DND-41 (cell line): ENCODE data around the gene SLC38A3.

Experiments used
- ATAC-seq: fragments of 200-7000 bp; cut with Tn5 transposase; 3 replicates; pipeline ENCODE4 v1.9.1; 2021; ENCODE audit warnings: low read depth; ENCODE audit not compliant: insufficient read depth
- DNase-seq: peaks from one replicate; pipeline ENCODE4 v3.0.0-alpha.2; 2020
- H2AFZ ChIP-seq: 2 replicates; pipeline ENCODE4 v1.6.0; 2012; ENCODE audit warnings: low read depth, low read length
- H3K27ac ChIP-seq: 2 replicates; pipeline ENCODE4 v1.5.1; 2012; ENCODE audit warnings: low read length, inconsistent platforms
- H3K27me3 ChIP-seq: fragments of 200-600 bp; sonication (generic); 2 replicates; pipeline ENCODE4 v1.6.0; 2012; ENCODE audit warnings: low read length, mild to moderate bottlenecking, inconsistent platforms; ENCODE audit not compliant: insufficient read depth, poor library complexity
- H3K36me3 ChIP-seq: 2 replicates; pipeline ENCODE4 v1.5.1; 2012; ENCODE audit warnings: low read length, inconsistent platforms; ENCODE audit not compliant: insufficient read depth
- H3K4me1 ChIP-seq: 2 replicates; pipeline ENCODE4 v1.5.1; 2012; ENCODE audit warnings: mild to moderate bottlenecking, low read length; ENCODE audit not compliant: insufficient read depth
- H3K4me2 ChIP-seq: 2 replicates; pipeline ENCODE4 v1.6.0; 2012; ENCODE audit warnings: mild to moderate bottlenecking, moderate library complexity, low read length, inconsistent platforms; ENCODE audit not compliant: insufficient read depth
- H3K4me3 ChIP-seq, 2 experiments: fragments of 200-600 bp in 1 of 2; shearing (Covaris generic) in 1 of 2; 2 replicates each; pipeline ENCODE4 v1.5.1; 2012 to 2016; ENCODE audit warnings: inconsistent platforms in 2 of 2, low read length in 2 of 2, mild to moderate bottlenecking in 2 of 2, low read depth in 1 of 2, moderate library complexity in 1 of 2
- H3K79me2 ChIP-seq: 2 replicates; pipeline ENCODE4 v1.6.0; 2012; ENCODE audit warnings: low read length, inconsistent platforms; ENCODE audit not compliant: insufficient read depth
- H3K9ac ChIP-seq: 2 replicates; pipeline ENCODE4 v1.6.0; 2012; ENCODE audit warnings: low read depth, mild to moderate bottlenecking, inconsistent platforms, low read length, moderate library complexity
- H3K9me3 ChIP-seq: 2 replicates; pipeline ENCODE4 v1.5.1; 2012; ENCODE audit warnings: low read length, moderate library complexity, mild to moderate bottlenecking, inconsistent platforms; ENCODE audit not compliant: insufficient read depth, severe bottlenecking
- H4K20me1 ChIP-seq: 2 replicates; pipeline ENCODE4 v1.6.0; 2012; ENCODE audit warnings: low read length; ENCODE audit not compliant: insufficient read depth
- CTCF ChIP-seq: IDR thresholded peaks from 2 replicates; pipeline ENCODE4 v1.5.1; 2012; ENCODE audit warnings: borderline replicate concordance, low read length, moderate library complexity, mild to moderate bottlenecking; ENCODE audit not compliant: poor library complexity, severe bottlenecking; ENCODE audit errors: extremely low read depth
- EZH2 ChIP-seq: IDR thresholded peaks from 3 replicates; pipeline ENCODE4 v1.6.1; 2012; ENCODE audit warnings: borderline replicate concordance, low read depth, mild to moderate bottlenecking, moderate library complexity, low read length, inconsistent platforms; ENCODE audit not compliant: severe bottlenecking

The SLC38A3 gene

GRCh38 chr3:50264964-50265485 lies 60.0 kb downstream of the SLC38A3 start:
- Histone ChIP-seq H3K4me3 (no peak overlapping the region), H4K20me1 (no peaks in the 10 kb centered on the region), H3K9me3 (no peaks in the 10 kb centered on the region), H3K36me3 (no peaks in the 10 kb centered on the region), H3K27ac (no peak overlapping the region), H3K79me2 (no peaks in the 10 kb centered on the region), H2AFZ (no peak overlapping the region), H3K27me3 (no peaks in the 10 kb centered on the region), H3K4me2 (no peak overlapping the region), H3K4me1 (peaks cover 13% of the 10 kb centered on the region), H3K9ac (no peak overlapping the region)
- TF ChIP-seq CTCF, result no peak
- no peak for TF ChIP-seq EZH2
- ATAC-seq (no peak), DNase-seq (no peak)

- no peak for DNase-seq
- H4K20me1 ChIP-seq, result no peaks in the 10 kb centered on the region
- TF ChIP-seq EZH2 (no peak), CTCF (no peak)
Measured at GRCh38 chr3:50265571-50265970, 60.5 kb downstream of the SLC38A3 start.

GRCh38 chr3:50266017-50266416 lies 60.9 kb downstream of the SLC38A3 start:
- no peak overlapping the region for H3K9ac ChIP-seq
- H3K4me2 ChIP-seq, result no peak overlapping the region
- TF ChIP-seq EZH2 (no peak), CTCF (no peak)
- peaks cover 4% of the 10 kb centered on the region for H3K4me1 ChIP-seq
- no peak overlapping the region for H3K4me3 ChIP-seq
- H3K79me2 ChIP-seq, result no peaks in the 10 kb centered on the region
- H2AFZ ChIP-seq, result no peak overlapping the region
- H3K27me3 ChIP-seq, result no peaks in the 10 kb centered on the region
- H3K36me3 ChIP-seq, result no peaks in the 10 kb centered on the region
- H4K20me1 ChIP-seq, result no peaks in the 10 kb centered on the region
- ATAC-seq (no peak), DNase-seq (no peak)
- no peak overlapping the region for H3K27ac ChIP-seq
- H3K9me3 ChIP-seq, result no peaks in the 10 kb centered on the region

More at GRCh38 chr3:50265571-50265970, 60.5 kb downstream of the SLC38A3 start:
- Histone ChIP-seq H3K27me3 (no peaks in the 10 kb centered on the region), H2AFZ (no peak overlapping the region), H3K4me2 (no peak overlapping the region), H3K9me3 (no peaks in the 10 kb centered on the region), H3K27ac (no peak overlapping the region), H3K4me3 (no peak overlapping the region), H3K79me2 (no peaks in the 10 kb centered on the region), H3K36me3 (no peaks in the 10 kb centered on the region), H3K4me1 (peaks cover 9% of the 10 kb centered on the region), H3K9ac (no peak overlapping the region)
- no peak for ATAC-seq

- no peaks in the 10 kb centered on the region for H3K4me1 ChIP-seq
Measured at GRCh38 chr3:50266836-50267235, 61.8 kb downstream of the SLC38A3 start.

More at GRCh38 chr3:50266836-50267235, 61.8 kb downstream of the SLC38A3 start:
- DNase-seq, result no peak
- no peak overlapping the region for H3K4me2 ChIP-seq
- no peaks in the 10 kb centered on the region for H3K36me3 ChIP-seq
- no peaks in the 10 kb centered on the region for H3K79me2 ChIP-seq
- H4K20me1 ChIP-seq, result no peaks in the 10 kb centered on the region
- no peaks in the 10 kb centered on the region for H3K9me3 ChIP-seq
- no peak overlapping the region for H3K27ac ChIP-seq
- H3K9ac ChIP-seq, result no peak overlapping the region
- no peaks in the 10 kb centered on the region for H3K27me3 ChIP-seq
- H3K4me3 ChIP-seq, result no peak overlapping the region
- no peak for TF ChIP-seq EZH2
- TF ChIP-seq CTCF, result no peak
- no peak for ATAC-seq
- no peak overlapping the region for H2AFZ ChIP-seq
